Lung (tissue), 12 donors: Measurements from ENCODE around the gene ACVR1B. TPM values are rescaled to one million over a fixed set of nuclear protein-coding genes. Genes with fewer than 3 reads are reported as not detected.

Experiments used
- ATAC-seq: fragments of 200-7000 bp; cut with Tn5 transposase; one replicate; pipeline ENCODE4 v1.9.1; 2020; ENCODE audit warnings: moderate number of reproducible peaks; ENCODE audit not compliant: insufficient read depth, low FRiP score
- DNase-seq, 3 donors: peaks; one replicate each; pipeline ENCODE4 v3.0.0-alpha.2; 2013 to 2017
- H3K27ac ChIP-seq, 2 donors: one replicate each; pipeline ENCODE4 v1.5.1; 2013; ENCODE audit warnings: mild to moderate bottlenecking in 2 of 2, moderate library complexity in 2 of 2, control low read depth in 1 of 2, inconsistent platforms in 1 of 2, low read depth in 1 of 2, low read length in 1 of 2
- H3K27me3 ChIP-seq, 3 donors: one replicate each; pipeline ENCODE4 v1.5.1; 2013; ENCODE audit warnings: low read length in 2 of 3; ENCODE audit not compliant: control insufficient read depth in 3 of 3, insufficient read depth in 3 of 3
- H3K36me3 ChIP-seq, 4 donors: one replicate each; pipeline ENCODE4 v1.5.1; 2013; ENCODE audit warnings: low read length in 4 of 4, mild to moderate bottlenecking in 1 of 4, moderate library complexity in 1 of 4; ENCODE audit not compliant: control insufficient read depth in 4 of 4, insufficient read depth in 4 of 4
- H3K4me1 ChIP-seq, 5 donors: one replicate each; pipeline ENCODE4 v1.5.1; 2013; ENCODE audit warnings: low read length in 5 of 5, mild to moderate bottlenecking in 2 of 5, moderate library complexity in 1 of 5; ENCODE audit not compliant: control insufficient read depth in 5 of 5, insufficient read depth in 5 of 5
- H3K4me3 ChIP-seq: one replicate; pipeline ENCODE4 v1.5.1; 2013; ENCODE audit warnings: mild to moderate bottlenecking, control low read depth, moderate library complexity
- H3K9ac ChIP-seq, 2 donors: one replicate each; pipeline ENCODE4 v1.5.1; 2013; ENCODE audit warnings: low read length in 2 of 2, control low read depth in 1 of 2; ENCODE audit not compliant: insufficient read depth in 1 of 2
- H3K9me3 ChIP-seq, 4 donors: one replicate each; pipeline ENCODE4 v1.5.1; 2013; ENCODE audit warnings: low read length in 3 of 4, mild to moderate bottlenecking in 1 of 4, moderate library complexity in 1 of 4; ENCODE audit not compliant: control insufficient read depth in 4 of 4, insufficient read depth in 3 of 4
- CTCF ChIP-seq: IDR thresholded peaks from 2 replicates; pipeline ENCODE4 v1.5.1; 2012; ENCODE audit warnings: mild to moderate bottlenecking; ENCODE audit errors: control extremely low read depth, extremely low read depth
- WGBS, 2 donors: extraction: QIAGEN DNeasy Blood & Tissue Kit; methylation state at CpG; one replicate each; pipeline ENCODE4 v1.1.7; 2013; 5-methylcytosine and 5-hydroxymethylcytosine counted together
- polyA plus RNA-seq, 2 donors: library from polyadenylated mRNA; stranded (reverse); fragments of 200-250 nt; gene quantifications; one replicate each; pipeline ENCODE4 v1.2.1, GENCODE V29; 2013
- total RNA-seq, 2 donors: library from RNA; depleted of rRNA in 1 of 2; stranded (reverse); fragments of >200 nt in 1 of 2; gene quantifications; one replicate each; pipeline ENCODE4 v1.2.1, GENCODE V29; 2014 to 2021
- donor health status: control.
- donor health status: control.
- donor health status: Bipolar disorder and iron deficiency.
- donor health status: healthy.
- donor health status: DM: yes; HTN: yes; CAD: no.

ACVR1B gene
- total and polyA plus RNA-seq, 4 donors = 14.0 to 41.7 (median 21.0) TPM

- Histone ChIP-seq H3K9ac (no peak overlapping the region), H3K36me3 (peaks cover 0 to 4% (median 3%) of the 10 kb centered on the region in 4 donors), H3K4me1 (peaks cover 1 to 10% (median 8%) of the 10 kb centered on the region in 5 donors), H3K9me3 (no peaks in the 10 kb centered on the region), H3K27me3 (no peaks in the 10 kb centered on the region), H3K27ac (peak overlapping the region in 1 of 2 donors; percentile 45), H3K4me3 (no peak overlapping the region)
- no peak for DNase-seq
- ATAC-seq = no peak
- WGBS, 2 donors = 88 to 90% methylated on average over 6 of the region's 6 CpGs
- TF ChIP-seq CTCF = no peak
Measured at GRCh38 chr12:51960890-51961289, 9.4 kb downstream of the ACVR1B start.

- no peak overlapping the region for H3K27ac ChIP-seq
- peaks cover 0 to 10% (median 8%) of the 10 kb centered on the region in 5 donors for H3K4me1 ChIP-seq
- no peaks in the 10 kb centered on the region for H3K9me3 ChIP-seq
- DNase-seq (peak in 1 of 3 donors; percentile 48), ATAC-seq (no peak)
- no peaks in the 10 kb centered on the region for H3K27me3 ChIP-seq
- H3K36me3 ChIP-seq = peaks cover 0 to 4% (median 3%) of the 10 kb centered on the region in 4 donors
- H3K4me3 ChIP-seq = no peak overlapping the region
- WGBS, 2 donors = 17 to 26% methylated on average over 1 of the region's 1 CpG
- TF ChIP-seq CTCF = no peak
- no peak overlapping the region for H3K9ac ChIP-seq
Measured at GRCh38 chr12:51961834-51962233, 10.3 kb downstream of the ACVR1B start.

GRCh38 chr12:51962737-51963136 is 11.2 kb downstream of the ACVR1B start:
- H3K27ac ChIP-seq = no peak overlapping the region

More at GRCh38 chr12:51962737-51963136, 11.2 kb downstream of the ACVR1B start:
- no peak for TF ChIP-seq CTCF
- Histone ChIP-seq H3K27me3 (no peaks in the 10 kb centered on the region), H3K9ac (no peak overlapping the region), H3K36me3 (peaks cover 0 to 4% (median 3%) of the 10 kb centered on the region in 4 donors), H3K4me3 (no peak overlapping the region), H3K4me1 (peaks cover 0 to 11% (median 8%) of the 10 kb centered on the region in 5 donors), H3K9me3 (no peaks in the 10 kb centered on the region)
- no peak for DNase-seq
- WGBS, 2 donors = 50 to 70% methylated on average over 3 of the region's 3 CpGs
- no peak for ATAC-seq
